Activated naive CD8-positive, alpha-beta T cell treated with anti-CD3 and anti-CD28 coated beads, Interleukin-2, amount 10 ng/mL, durations not matched to agents 7 days and 5 days (primary cell): ENCODE data around the gene CD226. TPM values are rescaled to one million over a fixed set of nuclear protein-coding genes. Genes with fewer than 3 reads are reported as not detected.
"Not testable (repeated sequence)": the region's sequence is repeated elsewhere in the genome, so short reads cannot be mapped to it uniquely, and the experiment has no call there.

Source experiments
- ATAC-seq: fragments of 150-1000 bp; cut with Tn5 transposase; one replicate; pipeline ENCODE4 v1.10.0; 2021; ENCODE audit warnings: low read depth, moderate library complexity
- POLR2A ChIA-PET: fragments of 350-600 bp; sonication (Branson Sonifier 250); formaldehyde crosslinking; loops from one replicate; lab custom pipeline; 2021; ENCODE audit warnings: antibody characterized with exemption; lab: Charles Lee
- DNase-seq: peaks from one replicate; pipeline ENCODE4 v3.0.0; 2021
- H3K27ac Mint-ChIP-seq: one replicate; pipeline ENCODE4 v1.8.0; 2022; ENCODE audit warnings: mild to moderate bottlenecking, mixed read lengths
- H3K27me3 Mint-ChIP-seq: one replicate; pipeline ENCODE4 v1.8.0; 2022; ENCODE audit warnings: mild to moderate bottlenecking, moderate library complexity, mixed read lengths
- H3K36me3 Mint-ChIP-seq: one replicate; pipeline ENCODE4 v1.8.0; 2021; ENCODE audit warnings: mild to moderate bottlenecking, mixed read lengths
- H3K4me1 Mint-ChIP-seq: one replicate; pipeline ENCODE4 v1.8.0; 2021; ENCODE audit warnings: mixed read lengths
- H3K4me3 Mint-ChIP-seq: one replicate; pipeline ENCODE4 v1.8.0; 2022; ENCODE audit warnings: mild to moderate bottlenecking, moderate library complexity, mixed read lengths
- H3K9me3 Mint-ChIP-seq: one replicate; pipeline ENCODE4 v1.8.0; 2021; ENCODE audit warnings: mixed read lengths
- total RNA-seq, 2 experiments: library from RNA; stranded (reverse); gene quantifications; one replicate each; pipeline ENCODE4 v1.2.3, GENCODE V29; 2021

The CD226 gene
- total RNA-seq, 2 experiments from 2014 or later: 46.4 to 50.9 TPM

GRCh38 chr18:69840001-69840400 is 107.7 kb downstream of the CD226 start:
- Mint-ChIP-seq H3K4me1 (no peaks in the 10 kb centered on the region), H3K4me3 (no peak overlapping the region), H3K27me3 (peaks cover 2% of the 10 kb centered on the region), H3K36me3 (peaks cover 10% of the 10 kb centered on the region), H3K27ac (no peak overlapping the region), H3K9me3 (no peaks in the 10 kb centered on the region)
- DNase-seq (no peak), ATAC-seq (no peak)
- POLR2A ChIA-PET: no interaction called here

GRCh38 chr18:69839497-69839896 is 108.2 kb downstream of the CD226 start:
- no peak for DNase-seq
- Mint-ChIP-seq H3K4me3 (no peak overlapping the region), H3K27ac (no peak overlapping the region), H3K36me3 (peaks cover 10% of the 10 kb centered on the region), H3K27me3 (peaks cover 2% of the 10 kb centered on the region), H3K9me3 (no peaks in the 10 kb centered on the region), H3K4me1 (no peaks in the 10 kb centered on the region)
- no peak for ATAC-seq
- POLR2A ChIA-PET: no interaction called here

GRCh38 chr18:69838620-69839411 is 108.9 kb downstream of the CD226 start:
- no peak for DNase-seq
- Mint-ChIP-seq H3K27me3 (peaks cover 2% of the 10 kb centered on the region), H3K4me1 (no peaks in the 10 kb centered on the region), H3K4me3 (no peak overlapping the region), H3K9me3 (no peaks in the 10 kb centered on the region), H3K36me3 (peaks cover 12% of the 10 kb centered on the region), H3K27ac (no peak overlapping the region)
- POLR2A ChIA-PET: no interaction called here
- peak; percentile 36 for ATAC-seq

- no peaks in the 10 kb centered on the region for H3K9me3 Mint-ChIP-seq
- H3K36me3 Mint-ChIP-seq: peaks cover 12% of the 10 kb centered on the region
- H3K27ac Mint-ChIP-seq: no peak overlapping the region
- DNase-seq: no peak
- no peak for ATAC-seq
- H3K4me1 Mint-ChIP-seq: no peaks in the 10 kb centered on the region
- H3K27me3 Mint-ChIP-seq: peaks cover 2% of the 10 kb centered on the region
- H3K4me3 Mint-ChIP-seq: no peak overlapping the region
- POLR2A ChIA-PET: no interaction called here
These were observed 109.7 kb downstream of the CD226 start for GRCh38 chr18:69838003-69838402.

- peaks cover 29% of the 10 kb centered on the region for H3K36me3 Mint-ChIP-seq
- H3K4me1 Mint-ChIP-seq, H3K9me3 Mint-ChIP-seq, H3K27ac Mint-ChIP-seq, ATAC-seq, H3K4me3 Mint-ChIP-seq, H3K27me3 Mint-ChIP-seq, DNase-seq, POLR2A ChIA-PET: not testable (repeated sequence)
These were observed 112.7 kb downstream of the CD226 start for GRCh38 chr18:69834980-69835379.

- DNase-seq: no peak
- H3K36me3 Mint-ChIP-seq: peaks cover 28% of the 10 kb centered on the region
- POLR2A ChIA-PET: no interaction called here
- H3K9me3 Mint-ChIP-seq: peaks cover 2% of the 10 kb centered on the region
- no peaks in the 10 kb centered on the region for H3K4me1 Mint-ChIP-seq
- H3K27ac Mint-ChIP-seq: no peak overlapping the region
- ATAC-seq: no peak
- H3K4me3 Mint-ChIP-seq: no peak overlapping the region
- H3K27me3 Mint-ChIP-seq: no peaks in the 10 kb centered on the region
These were observed 117.5 kb downstream of the CD226 start for GRCh38 chr18:69830189-69830588.

- no peaks in the 10 kb centered on the region for H3K27me3 Mint-ChIP-seq
- POLR2A ChIA-PET: no interaction called here
- peaks cover 2% of the 10 kb centered on the region for H3K4me1 Mint-ChIP-seq
- no peak overlapping the region for H3K4me3 Mint-ChIP-seq
- H3K36me3 Mint-ChIP-seq: peaks cover 10% of the 10 kb centered on the region
- no peak for DNase-seq
- H3K9me3 Mint-ChIP-seq: peaks cover 4% of the 10 kb centered on the region
- ATAC-seq: no peak
- no peak overlapping the region for H3K27ac Mint-ChIP-seq
These were observed 127.1 kb downstream of the CD226 start for GRCh38 chr18:69820538-69820937.

GRCh38 chr18:69819460-69819859 is 128.2 kb downstream of the CD226 start:
- POLR2A ChIA-PET: no interaction called here
- no peak for ATAC-seq
- no peak for DNase-seq
- Mint-ChIP-seq H3K4me3 (no peak overlapping the region), H3K27me3 (no peaks in the 10 kb centered on the region), H3K4me1 (peaks cover 2% of the 10 kb centered on the region), H3K9me3 (peaks cover 4% of the 10 kb centered on the region), H3K36me3 (peaks cover 13% of the 10 kb centered on the region), H3K27ac (no peak overlapping the region)

GRCh38 chr18:69817335-69817940 is 130.2 kb downstream of the CD226 start:
- H3K36me3 Mint-ChIP-seq: peaks cover 21% of the 10 kb centered on the region
- POLR2A ChIA-PET: no interaction called here
- DNase-seq (no peak), ATAC-seq (no peak)
- peaks cover 4% of the 10 kb centered on the region for H3K9me3 Mint-ChIP-seq
- H3K4me3 Mint-ChIP-seq: no peak overlapping the region
- no peaks in the 10 kb centered on the region for H3K27me3 Mint-ChIP-seq
- peaks cover 2% of the 10 kb centered on the region for H3K4me1 Mint-ChIP-seq
- H3K27ac Mint-ChIP-seq: no peak overlapping the region

- H3K27me3 Mint-ChIP-seq: no peaks in the 10 kb centered on the region
- no peak overlapping the region for H3K27ac Mint-ChIP-seq
- no peak for ATAC-seq
- POLR2A ChIA-PET: no interaction called here
- H3K36me3 Mint-ChIP-seq: peaks cover 23% of the 10 kb centered on the region
- no peak for DNase-seq
- H3K4me3 Mint-ChIP-seq: no peak overlapping the region
- H3K4me1 Mint-ChIP-seq: peaks cover 2% of the 10 kb centered on the region
- peaks cover 3% of the 10 kb centered on the region for H3K9me3 Mint-ChIP-seq
These were observed 132.8 kb downstream of the CD226 start for GRCh38 chr18:69814861-69815385.

- Mint-ChIP-seq H3K9me3 (peaks cover 3% of the 10 kb centered on the region), H3K4me3 (no peak overlapping the region), H3K4me1 (no peaks in the 10 kb centered on the region), H3K36me3 (peaks cover 26% of the 10 kb centered on the region), H3K27me3 (no peaks in the 10 kb centered on the region), H3K27ac (no peak overlapping the region)
- POLR2A ChIA-PET: no interaction called here
- no peak for DNase-seq
- no peak for ATAC-seq
These were observed 134.1 kb downstream of the CD226 start for GRCh38 chr18:69813559-69813958.

- ATAC-seq (no peak), DNase-seq (no peak)
- Mint-ChIP-seq H3K27ac (no peak overlapping the region), H3K9me3 (peaks cover 3% of the 10 kb centered on the region), H3K36me3 (peaks cover 16% of the 10 kb centered on the region), H3K4me1 (no peaks in the 10 kb centered on the region), H3K27me3 (no peaks in the 10 kb centered on the region), H3K4me3 (no peak overlapping the region)
- POLR2A ChIA-PET: no interaction called here
These were observed 139.3 kb downstream of the CD226 start for GRCh38 chr18:69808399-69808798.

GRCh38 chr18:69804776-69805501 is 142.7 kb downstream of the CD226 start:
- Mint-ChIP-seq H3K27ac (no peak overlapping the region), H3K9me3 (no peaks in the 10 kb centered on the region), H3K4me3 (no peak overlapping the region), H3K36me3 (peaks cover 4% of the 10 kb centered on the region), H3K27me3 (no peaks in the 10 kb centered on the region), H3K4me1 (no peaks in the 10 kb centered on the region)
- DNase-seq (no peak), ATAC-seq (no peak)
- POLR2A ChIA-PET: no interaction called here
